ENCODE data around the gene TPSAB1.

- TF ChIP-seq CREB5 (CRISPR knock-in tag; IDR thresholded peaks at IDR 0.05; ENCODE audit: low read depth) = no peak
- no peak for TF ChIP-seq ESRRG (CRISPR knock-in tag; IDR thresholded peaks at IDR 0.05)
- no peak for TF ChIP-seq TSHZ2 (CRISPR knock-in tag; IDR thresholded peaks at IDR 0.05)
- no peak for TF ChIP-seq GLIS3 (CRISPR knock-in tag; IDR thresholded peaks at IDR 0.05)
- TF ChIP-seq ZFP30 (CRISPR knock-in tag; IDR thresholded peaks at IDR 0.05) = no peak
- TF ChIP-seq ZNF565 (CRISPR knock-in tag; conservative IDR thresholded peaks at IDR 0.05; ENCODE audit: low read depth) = no peak
- TF ChIP-seq TOX (CRISPR knock-in tag; IDR thresholded peaks at IDR 0.05; ENCODE audit: borderline replicate concordance) = no peak
- no peak for TF ChIP-seq PATZ1 (CRISPR knock-in tag; IDR thresholded peaks at IDR 0.05; ENCODE audit: borderline replicate concordance)
- no peak for TF ChIP-seq SNAI2 (CRISPR knock-in tag; IDR thresholded peaks at IDR 0.05)
- no peak for TF ChIP-seq ZC3H10 (CRISPR knock-in tag; IDR thresholded peaks at IDR 0.05)
- no peak for TF ChIP-seq ISL1 (CRISPR knock-in tag; IDR thresholded peaks at IDR 0.05)
Measured at GRCh38 chr16:1290860-1291575, 50.5 kb downstream of the TPSAB1 start.

Measured in SK-N-SH treated with all-trans-retinoic acid at 6 μM for 48 hours (cell line).